Retinal pigment epithelial cell (primary cell): ENCODE results near the gene NUB1.

ENCODE experiments used
- DNase-seq: peaks from one replicate; pipeline ENCODE4 v3.0.0-alpha.2; 2010; ENCODE audit warnings: low read depth
- H3K4me3 ChIP-seq: 2 replicates; pipeline ENCODE4 v1.5.1; 2011; ENCODE audit warnings: mild to moderate bottlenecking, low read length, control low read depth, moderate library complexity
- CTCF ChIP-seq: conservative IDR thresholded peaks from 2 replicates; pipeline ENCODE4 v1.5.1; 2011; ENCODE audit warnings: low read depth, low read length, control low read depth, inconsistent platforms

The NUB1 gene

GRCh38 chr7:151351967-151352366, 10.4 kb downstream of the NUB1 start:
- DNase-seq = no peak
- no peak for TF ChIP-seq CTCF
- H3K4me3 ChIP-seq = no peak overlapping the region

- H3K4me3 ChIP-seq = no peak overlapping the region
- TF ChIP-seq CTCF = no peak
- no peak for DNase-seq
Observed at GRCh38 chr7:151352512-151352911, 10.9 kb downstream of the NUB1 start.

- no peak for DNase-seq
- no peak for TF ChIP-seq CTCF
- H3K4me3 ChIP-seq = no peak overlapping the region
Observed at GRCh38 chr7:151361193-151361959, 19.8 kb downstream of the NUB1 start.

- no peak overlapping the region for H3K4me3 ChIP-seq
- no peak for TF ChIP-seq CTCF
- DNase-seq = no peak
Observed at GRCh38 chr7:151363182-151363581, 21.6 kb downstream of the NUB1 start.

- DNase-seq = no peak
- no peak overlapping the region for H3K4me3 ChIP-seq
- TF ChIP-seq CTCF = no peak
Observed at GRCh38 chr7:151366166-151366879, 24.7 kb downstream of the NUB1 start.

- H3K4me3 ChIP-seq = no peak overlapping the region
- DNase-seq = no peak
- TF ChIP-seq CTCF = no peak
Observed at GRCh38 chr7:151366880-151367222, 25.2 kb downstream of the NUB1 start.

- no peak overlapping the region for H3K4me3 ChIP-seq
- peak; percentile 25 for DNase-seq
- no peak for TF ChIP-seq CTCF
Observed at GRCh38 chr7:151367284-151367683, 25.7 kb downstream of the NUB1 start.
